H1 (cell line): ENCODE measurements around the gene PDZD8. TPM values are rescaled to one million over a fixed set of nuclear protein-coding genes. Genes with fewer than 3 reads are reported as not detected.

Experiments used
- CTCF ChIA-PET: fragments of 300-600 bp; sonication (Branson Sonifier 250); formaldehyde crosslinking; loops from one replicate; lab custom pipeline; 2021; ENCODE audit not compliant: partially characterized antibody; lab: Charles Lee
- POLR2A ChIA-PET: fragments of 300-600 bp; sonication (Branson Sonifier 250); formaldehyde crosslinking; loops from one replicate; lab custom pipeline; 2021; ENCODE audit warnings: inconsistent platforms; ENCODE audit not compliant: partially characterized antibody; lab: Charles Lee
- DNase-seq, 2 experiments: peaks; one replicate each; pipeline versions ENCODE4 v3.0.0 to v3.0.0-alpha.2; 2010 to 2022; ENCODE audit warnings: low spot score in 2 of 2, low read depth in 1 of 2, mixed read lengths in 1 of 2
- FAIRE-seq: peaks from 2 replicates; lab custom pipeline; 2011; peaks lifted over from hg19 to GRCh38; lab: Jason Lieb, UNC
- H2AFZ ChIP-seq: 2 replicates; pipeline ENCODE4 v1.8.1; 2012; ENCODE audit warnings: low read length, inconsistent platforms
- H2AK5ac ChIP-seq: 2 replicates; pipeline ENCODE4 v1.6.1; 2013; ENCODE audit warnings: low read depth, low read length
- H2BK120ac ChIP-seq: replicated peaks from 2 replicates; pipeline ENCODE3; 2013; ENCODE audit warnings: low read depth, low read length, inconsistent platforms
- H2BK12ac ChIP-seq: 2 replicates; pipeline ENCODE4 v1.6.1; 2013; ENCODE audit warnings: low read depth, low read length
- H2BK15ac ChIP-seq: 2 replicates; pipeline ENCODE4 v1.6.1; 2013; ENCODE audit warnings: low read length
- H2BK20ac ChIP-seq: 2 replicates; pipeline ENCODE4 v1.6.1; 2013; ENCODE audit warnings: low read length
- H2BK5ac ChIP-seq: 2 replicates; pipeline ENCODE4 v1.6.1; 2013; ENCODE audit warnings: low read depth, low read length
- H3K14ac ChIP-seq: 2 replicates; pipeline ENCODE4 v1.6.1; 2013; ENCODE audit warnings: inconsistent platforms; ENCODE audit not compliant: insufficient read length
- H3K18ac ChIP-seq: 2 replicates; pipeline ENCODE4 v1.6.1; 2013; ENCODE audit warnings: low read length; ENCODE audit errors: extremely low read depth
- H3K23ac ChIP-seq: 2 replicates; pipeline ENCODE4 v1.6.1; 2013; ENCODE audit warnings: inconsistent platforms; ENCODE audit not compliant: insufficient read length
- H3K23me2 ChIP-seq: 2 replicates; pipeline ENCODE4 v1.6.1; 2013; ENCODE audit warnings: low read depth, low read length
- H3K27ac ChIP-seq: 2 replicates; pipeline ENCODE4 v1.6.1; 2011; ENCODE audit warnings: low read depth, low read length, inconsistent platforms
- H3K27me3 ChIP-seq, 4 experiments: replicated peaks in 1 of 4; 1 replicate in 1 of 4; 2 replicates in 3 of 4; pipeline versions ENCODE4 v1.6.1 to v1.8.1; 2011 to 2013; ENCODE audit warnings: low read length in 3 of 4, mild to moderate bottlenecking in 3 of 4, inconsistent platforms in 2 of 4, mixed read lengths in 2 of 4, moderate library complexity in 1 of 4; ENCODE audit not compliant: control insufficient read depth in 3 of 4, insufficient read depth in 3 of 4; ENCODE audit errors: extremely low read depth in 1 of 4
- H3K36me3 ChIP-seq, 4 experiments: 2 replicates each; pipeline versions ENCODE4 v1.6.1 to v1.8.1; 2011 to 2013; ENCODE audit warnings: mild to moderate bottlenecking in 4 of 4, low read length in 3 of 4, moderate library complexity in 2 of 4, control low read depth in 1 of 4, inconsistent platforms in 1 of 4; ENCODE audit not compliant: insufficient read depth in 4 of 4, control insufficient read depth in 2 of 4
- H3K4ac ChIP-seq: replicated peaks from 2 replicates; pipeline ENCODE3; 2013; ENCODE audit warnings: low read length, low read depth, mixed read lengths, inconsistent platforms; ENCODE audit not compliant: insufficient read length
- H3K4me1 ChIP-seq, 4 experiments: replicated peaks in 1 of 4; 1 replicate in 1 of 4; 2 replicates in 3 of 4; pipeline versions ENCODE4 v1.6.1 to v1.8.1; 2011 to 2013; ENCODE audit warnings: low read length in 3 of 4, inconsistent platforms in 2 of 4, mixed read lengths in 1 of 4; ENCODE audit not compliant: insufficient read depth in 4 of 4, control insufficient read depth in 3 of 4
- H3K4me2 ChIP-seq, 2 experiments: 2 replicates each; pipeline versions ENCODE4 v1.6.1 to v1.8.1; 2011 to 2013; ENCODE audit warnings: low read depth in 2 of 2, low read length in 2 of 2, control low read depth in 1 of 2, inconsistent platforms in 1 of 2, mild to moderate bottlenecking in 1 of 2; ENCODE audit not compliant: insufficient read depth in 1 of 2
- H3K4me3 ChIP-seq, 4 experiments: fragments of 200-600, 300-600 bp in 1 of 4; sonication (generic), shearing (Covaris generic), sonication (Bioruptor Twin) in 1 of 4; 2 replicates each; pipeline versions ENCODE4 v1.5.1 to v1.8.1; 2011 to 2016; ENCODE audit warnings: low read length in 4 of 4, low read depth in 3 of 4, control low read depth in 2 of 4, inconsistent platforms in 2 of 4, mild to moderate bottlenecking in 2 of 4, mixed read lengths in 1 of 4, moderate library complexity in 1 of 4; ENCODE audit not compliant: insufficient read depth in 2 of 4; ENCODE audit errors: extremely low read depth in 1 of 4
- H3K56ac ChIP-seq: replicated peaks from 2 replicates; pipeline ENCODE3; 2013; ENCODE audit warnings: low read depth, mild to moderate bottlenecking, mixed read lengths, low read length, inconsistent platforms; ENCODE audit not compliant: insufficient read length
- H3K79me1 ChIP-seq: 2 replicates; pipeline ENCODE4 v1.6.1; 2013; ENCODE audit warnings: low read depth, low read length, control low read depth
- H3K79me2 ChIP-seq, 2 experiments: 2 replicates each; pipeline versions ENCODE4 v1.6.1 to v1.8.1; 2012 to 2013; ENCODE audit warnings: low read length in 2 of 2, mild to moderate bottlenecking in 2 of 2, inconsistent platforms in 1 of 2; ENCODE audit not compliant: insufficient read depth in 2 of 2, control insufficient read depth in 1 of 2
- H3K9ac ChIP-seq, 4 experiments: replicated peaks in 1 of 4; 1 replicate in 1 of 4; 2 replicates in 3 of 4; pipeline versions ENCODE4 v1.6.1 to v1.8.1; 2011 to 2013; ENCODE audit warnings: low read depth in 3 of 4, low read length in 3 of 4, control low read depth in 2 of 4, mild to moderate bottlenecking in 2 of 4, moderate library complexity in 2 of 4, inconsistent platforms in 1 of 4; ENCODE audit errors: extremely low read depth in 1 of 4
- H3K9me3 ChIP-seq, 2 experiments: 2 replicates each; pipeline versions ENCODE4 v1.6.1 to v1.8.1; 2012 to 2013; ENCODE audit warnings: mild to moderate bottlenecking in 2 of 2, moderate library complexity in 2 of 2, control low read depth in 1 of 2, inconsistent platforms in 1 of 2, low read depth in 1 of 2, low read length in 1 of 2, mixed read lengths in 1 of 2; ENCODE audit not compliant: insufficient read depth in 2 of 2
- H4K20me1 ChIP-seq, 2 experiments: replicated peaks in 1 of 2; 2 replicates each; pipeline versions ENCODE3 to v1.8.1; 2011 to 2013; ENCODE audit warnings: inconsistent platforms in 2 of 2, low read length in 2 of 2, mild to moderate bottlenecking in 1 of 2; ENCODE audit not compliant: insufficient read depth in 2 of 2, control insufficient read depth in 1 of 2
- H4K5ac ChIP-seq: 2 replicates; pipeline ENCODE4 v1.6.1; 2013; ENCODE audit warnings: low read length, low read depth, mixed read lengths, inconsistent platforms; ENCODE audit not compliant: insufficient read length
- H4K8ac ChIP-seq: 2 replicates; pipeline ENCODE4 v1.8.0; 2013; ENCODE audit warnings: mild to moderate bottlenecking, moderate library complexity, low read length, inconsistent platforms; ENCODE audit not compliant: insufficient read depth; ENCODE audit errors: extremely low read depth
- H4K91ac ChIP-seq: replicated peaks from 2 replicates; pipeline ENCODE3; 2013; ENCODE audit warnings: low read length, mixed read lengths, inconsistent platforms; ENCODE audit not compliant: insufficient read length
- BCL11A ChIP-seq, 2 experiments: IDR thresholded peaks; one replicate each; pipeline ENCODE4 v1.6.1; 2011; ENCODE audit warnings: low read depth in 2 of 2, low read length in 2 of 2, mild to moderate bottlenecking in 2 of 2
- CEBPB ChIP-seq: IDR thresholded peaks from 2 replicates; pipeline ENCODE4 v1.6.1; 2012; ENCODE audit warnings: low read depth, low read length
- CTBP2 ChIP-seq: IDR thresholded peaks from 2 replicates; pipeline ENCODE4 v1.7.0; 2011; ENCODE audit warnings: borderline replicate concordance, mild to moderate bottlenecking, moderate library complexity, mixed read lengths, low read length; ENCODE audit not compliant: insufficient read depth, insufficient read length
- KDM1A ChIP-seq: fragments of 200-600, 300-600 bp; sonication (generic); IDR thresholded peaks from 2 replicates; pipeline ENCODE4 v1.7.1; 2016; ENCODE audit warnings: mild to moderate bottlenecking, low read length, borderline replicate concordance
- KDM5A ChIP-seq: fragments of 200-600 bp; IDR thresholded peaks from 2 replicates; pipeline ENCODE4 v1.7.1; 2012; ENCODE audit warnings: mild to moderate bottlenecking, low read length, inconsistent platforms, mixed read lengths
- MAFK ChIP-seq: IDR thresholded peaks from 2 replicates; pipeline ENCODE4 v1.6.1; 2012; ENCODE audit warnings: low read depth, mild to moderate bottlenecking, improper control_type of control experiment, low read length
- NANOG ChIP-seq: IDR thresholded peaks from 2 replicates; pipeline ENCODE4 v1.6.1; 2011; ENCODE audit warnings: low read length, low read depth, mild to moderate bottlenecking, inconsistent platforms; ENCODE audit not compliant: insufficient read depth, poor library complexity, severe bottlenecking
- NRF1 ChIP-seq: IDR thresholded peaks from 2 replicates; pipeline ENCODE4 v1.6.1; 2011; ENCODE audit warnings: mild to moderate bottlenecking, low read depth, low read length, improper control_type of control experiment
- POLR2A ChIP-seq, 2 experiments: IDR thresholded peaks; 1 replicate in 1 of 2; 2 replicates in 1 of 2; pipeline ENCODE4 v1.6.1; 2011; ENCODE audit warnings: low read depth in 2 of 2, low read length in 2 of 2, mild to moderate bottlenecking in 2 of 2; ENCODE audit errors: control extremely low read depth in 1 of 2
- SIN3A ChIP-seq, 2 experiments: IDR thresholded peaks in 1 of 2; conservative IDR thresholded peaks in 1 of 2; 2 replicates each; pipeline ENCODE4 v1.6.1; 2011 to 2012; ENCODE audit warnings: low read length in 2 of 2, improper control_type of control experiment in 1 of 2, low read depth in 1 of 2, mild to moderate bottlenecking in 1 of 2
- SRF ChIP-seq: IDR thresholded peaks from 2 replicates; pipeline ENCODE4 v1.6.1; 2011; ENCODE audit warnings: mild to moderate bottlenecking, low read depth, low read length, moderate library complexity
- YY1 ChIP-seq: IDR thresholded peaks from 2 replicates; pipeline ENCODE4 v1.6.1; 2011; ENCODE audit warnings: low read depth, mild to moderate bottlenecking, low read length
- WGBS, 2 experiments: shearing (Covaris generic) in 1 of 2; methylation state at CpG; one replicate each; pipeline versions ENCODE4 v1.1.6 to v1.1.7; 2013 to 2015; ENCODE audit warnings: low lambda C conversion rate in 2 of 2, mixed read lengths in 2 of 2, inconsistent platforms in 1 of 2, low coverage in 1 of 2, missing lambda C conversion rate in 1 of 2; ENCODE audit not compliant: insufficient replicate concordance in 2 of 2, insufficient coverage in 1 of 2, insufficient read length in 1 of 2; ENCODE audit errors: extremely low coverage in 1 of 2, missing lambda C conversion rate in 1 of 2; 5-methylcytosine and 5-hydroxymethylcytosine counted together
- polyA plus RNA-seq, 7 experiments: library from polyadenylated mRNA; depleted of rRNA in 3 of 7; stranded (reverse) in 5 of 7; unstranded in 2 of 7; fragments of >200 nt in 5 of 7; fragments of 200-250 nt in 2 of 7; gene quantifications; 1 replicate in 5 of 7; 2 replicates in 1 of 7; 4 replicates in 1 of 7; pipeline versions ENCODE4 v1.2.1 to v1.2.3, GENCODE V29; 2011 to 2013; ENCODE audit warnings: missing spikeins in 2 of 7, mixed read lengths in 2 of 7
- total RNA-seq: library from RNA; stranded (reverse); fragmentation: NEBNext Ultra II Directional; extraction: Animal tissue kit (Norgen Biotek cat#: 25700); gene quantifications from 2 replicates; pipeline ENCODE4 v1.2.1, GENCODE V29; 2021
- TF ChIP-seq, protein P1 (sequence below): IDR thresholded peaks from 2 replicates; pipeline ENCODE4 v1.6.1; 2011; ENCODE audit warnings: low read depth, mild to moderate bottlenecking, low read length; ENCODE audit not compliant: insufficient read depth

The PDZD8 gene
- total and polyA plus RNA-seq, 2 of the 8 experiments (the other 6 are each of a cell fraction or from before 2014, with no cell fraction given): 10.9 to 50.1 TPM

DNA sequence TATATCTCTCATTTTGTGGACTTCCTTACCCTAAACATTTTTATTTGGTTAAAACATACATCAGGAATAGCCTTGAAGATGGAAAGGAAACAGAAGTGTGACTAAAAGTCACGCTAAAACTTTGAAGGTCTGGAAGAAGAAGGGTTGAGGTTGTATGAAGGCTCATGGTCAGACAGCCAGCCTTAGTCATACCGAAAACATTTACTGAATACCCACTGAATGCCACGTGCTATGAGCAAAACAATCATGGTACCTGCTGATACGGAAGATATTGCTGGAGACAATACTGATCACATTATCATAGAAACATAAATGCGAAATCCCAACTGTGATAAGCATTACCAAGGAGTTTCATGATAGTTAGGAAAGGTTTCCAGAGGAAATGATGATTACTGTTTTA lies 64.0 kb downstream of the PDZD8 start:
- no peak overlapping the region for H2BK120ac ChIP-seq
- no peak overlapping the region for H3K9ac ChIP-seq
- 86% methylated on average over 5 of the region's 5 CpGs; no CpG with 5 or more reads in 1 of the 2 experiments for WGBS, 2 experiments
- no peaks in the 10 kb centered on the region for H3K36me3 ChIP-seq
- no peak overlapping the region for H3K23ac ChIP-seq
- H4K91ac ChIP-seq: no peak overlapping the region
- H3K4ac ChIP-seq: no peak overlapping the region
- H2BK15ac ChIP-seq: no peak overlapping the region
- ChIA-PET POLR2A (no interaction called here), CTCF (interaction anchor here (1.2 kb wide), 1 partner anchor 9 kb away, joined by 5 read pairs; no protein-coding TSS in a partner anchor)
- no peak overlapping the region for H2BK20ac ChIP-seq
- H3K18ac ChIP-seq: no peak overlapping the region
- no peak overlapping the region for H2BK12ac ChIP-seq
- H3K79me2 ChIP-seq: no peaks in the 10 kb centered on the region
- H3K4me2 ChIP-seq: no peak overlapping the region
- peaks cover 0 to 3% of the 10 kb centered on the region in 2 experiments for H4K20me1 ChIP-seq
- no peaks in the 10 kb centered on the region; the same call in 1 of the 2 replicates for H3K23me2 ChIP-seq
- no peak overlapping the region for H4K8ac ChIP-seq
- no peaks in the 10 kb centered on the region for H3K9me3 ChIP-seq
- no peak overlapping the region for H2AK5ac ChIP-seq
- H3K27ac ChIP-seq: no peak overlapping the region
- FAIRE-seq (no peak), DNase-seq (no peak)
- H3K27me3 ChIP-seq: no peaks in the 10 kb centered on the region
- no peak overlapping the region for H2BK5ac ChIP-seq
- H3K4me1 ChIP-seq: no peaks in the 10 kb centered on the region
- H3K4me3 ChIP-seq: no peak overlapping the region
- no peak overlapping the region for H2AFZ ChIP-seq
- no peak overlapping the region for H4K5ac ChIP-seq
- no peaks in the 10 kb centered on the region for H3K79me1 ChIP-seq
- no peak overlapping the region for H3K56ac ChIP-seq
- no peak overlapping the region for H3K14ac ChIP-seq
- TF ChIP-seq NANOG (no peak), SRF (no peak), CTBP2 (no peak), POLR2A (IDR thresholded peaks at IDR 0.05; ENCODE audit: control extremely low read depth in 1 of 2, low read depth in 2 of 2, low read length in 2 of 2) (no peak), CEBPB (no peak), KDM1A (no peak), MAFK (no peak), SIN3A (conservative IDR thresholded peaks at IDR 0.05 in 1 of 2, IDR thresholded peaks at IDR 0.05 in 1 of 2; ENCODE audit: low read depth in 1 of 2, low read length in 2 of 2) (no peak), BCL11A (IDR thresholded peaks at IDR 0.05; ENCODE audit: low read depth in 2 of 2, low read length in 2 of 2) (no peak), YY1 (no peak), KDM5A (no peak), NRF1 (no peak)
- TF ChIP-seq, protein P1, sequence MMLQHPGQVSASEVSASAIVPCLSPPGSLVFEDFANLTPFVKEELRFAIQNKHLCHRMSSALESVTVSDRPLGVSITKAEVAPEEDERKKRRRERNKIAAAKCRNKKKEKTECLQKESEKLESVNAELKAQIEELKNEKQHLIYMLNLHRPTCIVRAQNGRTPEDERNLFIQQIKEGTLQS: no peak
